Prostate gland (tissue), 2 donors: ENCODE measurements around the gene CNTN5. TPM values are rescaled to one million over a fixed set of nuclear protein-coding genes. Genes with fewer than 3 reads are reported as not detected.

Source experiments
- DNase-seq: peaks from one replicate; pipeline ENCODE4 v3.0.0-alpha.2; 2019; ENCODE audit warnings: low spot score
- H3K27ac ChIP-seq, 2 donors: fragments of 200-600 bp; sonication (generic); 2 replicates each; pipeline ENCODE4 v1.5.1; 2017 to 2019
- H3K27me3 ChIP-seq: fragments of 200-600 bp; sonication (generic); replicated peaks from 2 replicates; pipeline ENCODE4 v1.5.1; 2019; ENCODE audit not compliant: insufficient read depth
- H3K36me3 ChIP-seq, 2 donors: fragments of 200-600 bp; sonication (generic); 1 replicate in 1 of 2; 2 replicates in 1 of 2; pipeline versions ENCODE4 v1.5.1 to v1.8.1; 2017 to 2019
- H3K4me1 ChIP-seq: fragments of 200-600 bp; sonication (generic); replicated peaks from 2 replicates; pipeline ENCODE4 v1.5.1; 2019
- H3K4me3 ChIP-seq, 2 donors: fragments of 200-600 bp; sonication (generic); 2 replicates each; pipeline ENCODE4 v1.5.1; 2017 to 2019
- H3K9me3 ChIP-seq: fragments of 200-600 bp; sonication (generic); 2 replicates; pipeline ENCODE4 v1.5.1; 2017
- CTCF ChIP-seq, 4 experiments: fragments of 200-600 bp in 2 of 4; fragments of 450-650 bp in 2 of 4; sonication (generic) in 2 of 4; IDR thresholded peaks; 1 replicate in 3 of 4; 2 replicates in 1 of 4; pipeline ENCODE4 v1.5.1; 2016 to 2019; ENCODE audit warnings: antibody characterized with exemption in 4 of 4, mild to moderate bottlenecking in 2 of 4, moderate library complexity in 2 of 4
- POLR2A ChIP-seq: fragments of 450-650 bp; IDR thresholded peaks from one replicate; pipeline ENCODE4 v1.6.1; 2016; ENCODE audit warnings: antibody characterized with exemption, mild to moderate bottlenecking
- POLR2AphosphoS5 ChIP-seq: sonication (generic); formaldehyde crosslinking; IDR thresholded peaks from one replicate; pipeline ENCODE4 v1.6.1; 2017; ENCODE audit warnings: antibody characterized with exemption
- WGBS: methylation state at CpG from one replicate; pipeline ENCODE4 v1.1.5; 2018; 5-methylcytosine and 5-hydroxymethylcytosine counted together
- intact Hi-C: fragments of 100-400 bp; cut with DNase I; formaldehyde crosslinking; loops from one replicate; pipeline ENCODE4 v1.14.2; 2022
- total RNA-seq, 2 donors: library from RNA; depleted of rRNA; stranded (reverse); fragments of >200 nt; gene quantifications; one replicate each; pipeline ENCODE4 v1.1.0, GENCODE V29; 2016

CNTN5 gene
- total RNA-seq, 2 donors from 2014 or later = 1.0 TPM; not detected in 1

- Histone ChIP-seq H3K9me3 (no peaks in the 10 kb centered on the region), H3K4me3 (no peak overlapping the region), H3K27ac (no peak overlapping the region), H3K4me1 (no peaks in the 10 kb centered on the region), H3K27me3 (no peaks in the 10 kb centered on the region), H3K36me3 (no peaks in the 10 kb centered on the region)
- intact Hi-C loops = no loop called here
- TF ChIP-seq POLR2A = no peak
- no peak for TF ChIP-seq POLR2AphosphoS5
- no peak for TF ChIP-seq CTCF (IDR thresholded peaks at IDR 0.05)
- no peak for DNase-seq
Measured at GRCh38 chr11:100353083-100353482, 1332.3 kb downstream of the CNTN5 start.

DNA sequence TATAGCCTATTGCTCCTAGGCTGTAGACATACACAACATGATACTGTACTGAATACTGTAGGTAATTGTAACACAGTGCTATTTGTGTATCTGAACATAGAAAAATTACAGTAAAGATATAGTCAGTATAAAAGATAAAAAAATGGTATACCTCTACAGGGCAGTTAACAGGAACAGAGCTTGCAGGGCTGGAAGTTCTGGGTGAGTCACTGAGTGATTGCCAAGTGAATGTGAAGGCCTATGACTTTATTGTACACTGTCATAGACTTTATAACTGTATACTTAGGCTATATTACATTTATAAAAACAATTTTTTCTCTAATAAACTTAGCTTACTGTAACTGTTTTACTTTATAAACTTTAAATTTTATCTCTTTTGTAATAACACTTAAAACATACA is 1334.0 kb downstream of the CNTN5 start:
- intact Hi-C loops = no loop called here
- Histone ChIP-seq H3K4me3 (no peak overlapping the region), H3K4me1 (no peaks in the 10 kb centered on the region), H3K36me3 (no peaks in the 10 kb centered on the region), H3K9me3 (no peaks in the 10 kb centered on the region), H3K27ac (no peak overlapping the region), H3K27me3 (no peaks in the 10 kb centered on the region)
- no peak for TF ChIP-seq POLR2AphosphoS5
- no peak for TF ChIP-seq CTCF (IDR thresholded peaks at IDR 0.05)
- TF ChIP-seq POLR2A = no peak
- DNase-seq = no peak

- no peak overlapping the region for H3K4me3 ChIP-seq
- H3K27ac ChIP-seq = no peak overlapping the region
- H3K36me3 ChIP-seq = no peaks in the 10 kb centered on the region
- TF ChIP-seq POLR2A = no peak
- TF ChIP-seq POLR2AphosphoS5 = no peak
- TF ChIP-seq CTCF (IDR thresholded peaks at IDR 0.05) = no peak
- intact Hi-C loops = no loop called here
- DNase-seq = no peak
- WGBS = 46% methylated on average over 4 of the region's 4 CpGs
- H3K9me3 ChIP-seq = no peaks in the 10 kb centered on the region
- no peaks in the 10 kb centered on the region for H3K4me1 ChIP-seq
- no peaks in the 10 kb centered on the region for H3K27me3 ChIP-seq
Measured at GRCh38 chr11:100356035-100356434, 1335.3 kb downstream of the CNTN5 start.

GRCh38 chr11:100359281-100359680 is 1338.5 kb downstream of the CNTN5 start:
- H3K4me3 ChIP-seq = no peak overlapping the region
- intact Hi-C loops = no loop called here
- no peak for TF ChIP-seq CTCF (IDR thresholded peaks at IDR 0.05)
- no peak for TF ChIP-seq POLR2A
- TF ChIP-seq POLR2AphosphoS5 = no peak
- WGBS = 69% methylated on average over 4 of the region's 4 CpGs
- H3K27ac ChIP-seq = no peak overlapping the region
- H3K36me3 ChIP-seq = no peaks in the 10 kb centered on the region
- no peaks in the 10 kb centered on the region for H3K27me3 ChIP-seq
- no peaks in the 10 kb centered on the region for H3K4me1 ChIP-seq
- no peak for DNase-seq
- no peaks in the 10 kb centered on the region for H3K9me3 ChIP-seq

GRCh38 chr11:100367892-100368291 is 1347.1 kb downstream of the CNTN5 start:
- TF ChIP-seq POLR2A = no peak
- TF ChIP-seq POLR2AphosphoS5 = no peak
- no peak for TF ChIP-seq CTCF (IDR thresholded peaks at IDR 0.05)
- no peak overlapping the region for H3K4me3 ChIP-seq
- intact Hi-C loops = no loop called here

More at GRCh38 chr11:100367892-100368291, 1347.1 kb downstream of the CNTN5 start:
- no peaks in the 10 kb centered on the region for H3K36me3 ChIP-seq
- H3K27me3 ChIP-seq = no peaks in the 10 kb centered on the region
- no peak overlapping the region for H3K27ac ChIP-seq
- DNase-seq = no peak
- no peaks in the 10 kb centered on the region for H3K4me1 ChIP-seq
- no peaks in the 10 kb centered on the region for H3K9me3 ChIP-seq
